ENCODE measurements around the gene MSL1. TPM values are rescaled to one million over a fixed set of nuclear protein-coding genes. Genes with fewer than 3 reads are reported as not detected.

The MSL1 gene
- polyA plus RNA-seq, 3 donors from 2014 or later, result 5.6 to 16.2 (median 11.1) TPM

DNA sequence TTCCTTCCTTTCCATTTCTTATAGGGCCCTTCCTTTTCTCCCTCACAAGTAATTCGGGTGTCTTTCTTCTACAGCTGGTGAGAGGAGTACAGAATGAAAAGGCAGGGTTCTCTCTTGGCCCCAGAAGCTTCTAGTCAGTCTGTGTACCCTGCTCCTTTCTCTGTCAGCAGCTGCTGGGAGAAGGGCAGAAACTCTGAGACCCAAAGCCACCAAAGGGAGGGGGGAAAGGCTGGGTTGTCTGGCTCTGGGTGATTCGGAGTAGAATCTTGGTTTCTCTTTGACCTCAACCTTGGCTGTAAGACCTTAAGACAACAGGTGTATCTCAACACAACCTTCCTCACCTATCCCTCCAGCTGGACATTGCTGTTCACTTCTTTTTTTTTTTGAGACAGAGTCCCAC is 18.1 kb upstream of the MSL1 start:
- Mint-ChIP-seq H3K27ac (peak overlapping the region in 3 of 6 donors; percentile 9 to 83 (median 64)), H3K9me3 (no peaks in the 10 kb centered on the region), H3K27me3 (ENCODE audit: low read depth in 3 of 3) (peaks cover 16 to 20% (median 17%) of the 10 kb centered on the region in 3 donors), H3K36me3 (no peaks in the 10 kb centered on the region), H3K4me3 (peak overlapping the region in 1 of 5 donors; percentile 35), H3K4me1 (peaks cover 84 to 86% of the 10 kb centered on the region in 2 donors)
- no peak for DNase-seq

DNA sequence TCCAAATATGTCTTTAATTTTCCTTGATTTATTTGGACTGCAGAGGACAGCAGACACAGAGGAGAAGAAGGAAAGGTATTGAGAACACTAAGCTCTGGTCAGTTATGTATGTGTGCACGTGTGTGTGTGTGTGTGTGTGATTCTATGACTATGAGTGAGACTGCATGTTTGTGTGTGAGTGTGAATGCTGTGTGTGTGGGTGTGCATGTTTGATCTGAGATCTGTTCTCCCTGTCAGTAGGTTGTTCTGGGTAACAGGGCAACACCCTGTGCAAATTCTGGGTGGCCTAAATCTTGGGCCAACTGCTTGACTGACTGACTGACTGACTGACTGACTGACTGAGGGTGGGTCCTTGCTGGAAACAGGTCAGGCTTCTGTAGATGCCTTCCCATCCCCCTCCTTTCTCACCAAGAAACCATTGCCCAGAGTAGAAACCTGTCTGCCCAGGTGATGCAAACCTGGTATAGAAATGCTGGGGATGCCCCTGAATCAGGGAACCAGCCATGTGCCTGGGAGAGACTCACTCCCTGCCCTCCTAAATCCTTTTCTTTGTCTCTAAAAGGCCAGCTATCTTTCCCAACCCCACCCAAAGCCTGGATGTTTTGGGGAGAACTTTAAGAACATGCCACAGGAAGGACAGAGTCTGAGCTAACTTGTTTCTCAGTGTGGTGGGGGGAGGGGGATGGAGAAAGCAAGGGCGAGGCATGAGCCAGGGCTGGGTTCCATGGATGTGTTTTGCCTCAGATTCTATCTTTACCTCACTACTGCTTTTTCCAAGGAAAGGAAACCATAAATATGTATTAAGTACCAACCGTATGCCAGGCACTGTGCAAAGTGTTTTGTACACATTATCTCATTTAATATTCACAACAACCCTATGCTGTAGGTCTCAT is 16.9 kb upstream of the MSL1 start:
- peak overlapping the region in 1 of 5 donors; percentile 28 for H3K4me3 Mint-ChIP-seq
- H3K4me1 Mint-ChIP-seq, result peaks cover 81 to 87% of the 10 kb centered on the region in 2 donors
- H3K27ac Mint-ChIP-seq, result peak overlapping the region; percentile 16 to 96 (median 54)
- no peak for DNase-seq
- peaks cover 9 to 11% (median 11%) of the 10 kb centered on the region in 3 donors for H3K27me3 Mint-ChIP-seq (ENCODE audit: low read depth in 3 of 3)
- H3K9me3 Mint-ChIP-seq, result no peaks in the 10 kb centered on the region
- H3K36me3 Mint-ChIP-seq, result no peaks in the 10 kb centered on the region

DNA sequence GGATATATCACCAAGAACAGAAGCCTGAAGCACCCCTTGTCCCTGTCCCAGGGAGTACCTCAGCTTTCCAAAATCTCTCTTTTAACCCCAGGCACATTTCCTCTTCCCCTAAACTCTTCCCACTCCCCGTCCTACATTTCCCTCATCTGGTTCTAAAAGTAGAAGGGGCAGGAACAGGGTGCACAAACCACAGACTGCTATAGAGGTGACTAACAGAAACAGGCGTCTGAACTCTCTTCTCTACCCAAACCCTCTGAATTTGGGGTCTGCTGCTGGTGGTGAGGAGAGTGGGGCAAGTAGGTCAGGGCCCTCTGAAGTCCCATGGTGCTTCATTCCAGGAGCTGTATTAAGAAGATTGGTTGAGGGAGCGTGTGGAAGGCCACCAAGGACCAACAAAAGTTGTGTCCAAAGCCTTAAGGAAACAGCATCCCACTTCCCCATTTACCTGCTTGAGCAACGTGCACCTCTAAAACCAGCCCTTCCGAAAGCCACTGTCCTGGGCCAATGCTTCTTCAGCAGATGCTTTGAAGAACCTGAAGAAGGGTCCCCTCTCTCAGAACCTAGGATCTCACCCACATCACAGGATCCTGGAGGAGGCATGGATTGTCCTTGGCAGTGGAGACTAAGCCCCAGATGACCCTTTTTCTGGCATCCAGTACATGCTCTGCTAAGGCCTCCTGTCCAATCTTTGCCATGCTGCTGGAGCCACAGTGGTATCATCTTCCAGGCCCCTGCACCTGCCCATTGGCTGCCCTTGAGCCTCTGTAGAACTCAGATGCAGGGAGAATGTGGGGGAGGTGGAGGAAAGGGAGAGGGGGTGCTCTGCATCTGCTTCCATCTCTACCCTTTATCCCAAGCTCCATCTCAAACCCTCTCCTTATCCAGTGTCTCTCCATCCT is 15.7 kb upstream of the MSL1 start:
- H3K9me3 Mint-ChIP-seq, result no peaks in the 10 kb centered on the region
- H3K27ac Mint-ChIP-seq, result peak overlapping the region; percentile 96 to 99 (median 98)
- peaks cover 81 to 87% of the 10 kb centered on the region in 2 donors for H3K4me1 Mint-ChIP-seq
- no peaks in the 10 kb centered on the region for H3K36me3 Mint-ChIP-seq
- no peak for DNase-seq
- peaks cover 7 to 11% (median 8%) of the 10 kb centered on the region in 3 donors for H3K27me3 Mint-ChIP-seq (ENCODE audit: low read depth in 3 of 3)
- peak overlapping the region in 3 of 5 donors; percentile 44 to 78 (median 78) for H3K4me3 Mint-ChIP-seq

DNA sequence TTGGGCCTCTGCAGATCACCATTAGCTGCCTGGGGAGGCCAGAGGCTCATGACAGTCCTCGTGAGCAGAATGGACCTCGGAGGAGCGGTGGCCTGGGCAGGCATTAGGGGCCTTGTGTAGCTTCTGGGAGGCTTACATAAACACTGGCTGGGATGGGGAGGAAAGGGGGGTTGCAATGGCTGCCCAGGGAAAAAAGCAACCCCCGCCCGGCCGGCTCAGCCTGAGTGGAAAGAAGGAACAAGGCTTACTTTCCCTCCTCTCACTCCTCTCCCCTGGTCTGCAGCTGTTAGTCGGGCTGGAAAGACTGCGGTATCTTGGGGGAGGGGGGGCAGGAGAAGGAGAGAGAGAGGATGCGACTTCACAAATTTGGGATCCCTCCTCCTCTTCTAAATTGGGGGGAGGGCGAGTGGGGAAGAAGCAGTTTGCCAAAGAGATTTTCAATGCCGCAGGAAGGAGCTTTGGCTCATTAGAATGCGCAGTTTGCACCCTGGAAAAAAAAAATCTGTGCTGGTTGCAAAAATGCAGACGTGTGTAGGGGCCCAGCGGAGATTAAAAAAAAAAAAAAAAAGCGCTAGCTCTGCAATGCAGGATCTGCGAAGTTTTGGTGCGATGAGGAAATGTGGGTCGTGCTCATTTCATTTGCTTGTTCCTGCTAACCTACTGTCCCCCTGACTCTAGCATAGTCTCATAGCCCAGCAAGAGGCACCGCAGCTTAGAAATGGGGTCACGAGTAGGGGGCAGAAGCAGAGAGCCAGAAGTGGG is 14.8 kb upstream of the MSL1 start:
- Mint-ChIP-seq H3K4me1 (peaks cover 84 to 89% of the 10 kb centered on the region in 2 donors), H3K36me3 (no peaks in the 10 kb centered on the region), H3K4me3 (peak overlapping the region; percentile 61 to 83 (median 78)), H3K27ac (peak overlapping the region; percentile 96 to 99 (median 98)), H3K27me3 (ENCODE audit: low read depth in 3 of 3) (peaks cover 11 to 14% (median 13%) of the 10 kb centered on the region in 3 donors), H3K9me3 (no peaks in the 10 kb centered on the region)
- peak; percentile 54 to 71 (median 62) for DNase-seq

DNA sequence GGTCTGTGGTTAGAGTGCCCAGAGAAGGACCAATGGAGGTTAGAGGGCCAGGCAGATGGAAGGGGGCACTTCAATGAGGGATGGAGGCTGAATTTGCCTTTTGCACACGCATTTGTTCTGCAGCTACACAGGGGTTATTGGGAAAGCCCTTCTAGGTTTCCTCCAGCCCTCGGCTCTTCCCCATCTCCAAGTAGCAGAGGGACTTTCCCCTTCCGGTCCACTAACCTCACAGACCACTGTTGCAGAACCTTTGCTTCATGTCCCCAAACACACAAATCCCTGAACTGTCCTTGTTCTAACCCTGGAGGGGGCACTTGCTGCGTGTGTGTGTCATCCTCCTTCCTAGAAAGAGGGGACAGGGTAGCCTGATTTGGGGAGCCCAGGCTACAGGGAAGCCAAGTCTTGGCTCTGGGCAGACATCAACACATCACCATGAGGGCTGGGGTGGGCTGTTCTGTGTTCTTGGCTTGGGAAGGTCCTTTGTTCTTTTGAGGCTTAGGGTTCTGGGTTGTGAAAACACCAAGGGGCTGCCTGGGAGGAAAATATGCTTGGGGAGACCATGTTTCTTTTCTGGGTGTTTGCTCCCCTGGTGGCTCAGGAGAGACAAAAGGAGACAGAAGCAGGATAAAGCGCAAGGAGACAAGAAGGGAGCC is 14.1 kb upstream of the MSL1 start:
- Mint-ChIP-seq H3K9me3 (no peaks in the 10 kb centered on the region), H3K27ac (peak overlapping the region; percentile 96 to 99 (median 98)), H3K36me3 (no peaks in the 10 kb centered on the region), H3K27me3 (ENCODE audit: low read depth in 3 of 3) (peaks cover 13 to 14% (median 14%) of the 10 kb centered on the region in 3 donors), H3K4me1 (peaks cover 91 to 95% of the 10 kb centered on the region in 2 donors), H3K4me3 (peak overlapping the region; percentile 61 to 83 (median 78))
- peak in 1 of 3 donors; percentile 42 for DNase-seq

DNA sequence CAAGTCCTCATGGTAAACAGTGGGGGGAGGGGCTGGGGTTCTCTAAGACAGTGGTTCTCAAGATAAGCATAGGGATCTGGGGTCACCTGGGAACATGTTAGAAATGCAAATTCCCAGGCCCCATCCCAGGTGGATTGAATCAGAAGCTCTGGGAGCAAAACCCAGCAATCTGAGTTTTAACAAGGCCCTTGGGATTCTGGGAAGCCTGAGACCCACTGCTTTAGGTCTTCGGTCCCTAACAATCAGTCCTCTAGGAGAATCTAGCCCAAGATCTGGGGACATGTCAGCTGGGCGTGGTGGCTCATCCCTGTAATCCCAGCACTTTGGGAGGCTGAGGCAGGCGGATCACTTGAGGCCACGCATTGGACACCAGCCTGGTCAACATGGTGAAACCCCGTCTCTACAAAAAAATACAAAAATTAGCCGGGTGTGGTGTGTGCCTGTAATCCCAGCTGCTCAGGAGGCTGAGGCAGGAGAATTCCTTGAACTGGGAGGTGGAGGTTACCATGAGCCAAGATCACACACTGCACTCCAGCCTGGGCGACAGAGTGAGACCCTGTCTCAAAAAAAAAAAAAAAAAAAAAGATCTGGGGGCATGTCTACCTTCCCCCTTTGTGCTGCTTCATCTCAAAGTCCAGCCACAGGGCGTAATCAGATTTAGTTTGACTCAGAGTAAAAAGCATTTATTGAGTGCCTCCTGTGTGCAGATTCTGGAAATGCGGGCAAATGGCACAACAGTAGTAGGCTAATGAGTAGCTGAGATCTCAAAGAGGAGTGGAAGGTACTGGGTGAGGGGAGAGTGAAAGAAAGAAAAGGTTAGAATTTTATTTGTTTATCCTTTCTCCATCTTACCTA is 12.6 kb upstream of the MSL1 start:
- H3K36me3 Mint-ChIP-seq, result no peaks in the 10 kb centered on the region
- H3K4me3 Mint-ChIP-seq, result peak overlapping the region in 4 of 5 donors; percentile 34 to 47 (median 40)
- no peak for DNase-seq
- peaks cover 14 to 17% (median 16%) of the 10 kb centered on the region in 3 donors for H3K27me3 Mint-ChIP-seq (ENCODE audit: low read depth in 3 of 3)
- H3K9me3 Mint-ChIP-seq, result no peaks in the 10 kb centered on the region
- peak overlapping the region; percentile 86 to 99 (median 97) for H3K27ac Mint-ChIP-seq
- peaks cover 95 to 96% of the 10 kb centered on the region in 2 donors for H3K4me1 Mint-ChIP-seq

DNA sequence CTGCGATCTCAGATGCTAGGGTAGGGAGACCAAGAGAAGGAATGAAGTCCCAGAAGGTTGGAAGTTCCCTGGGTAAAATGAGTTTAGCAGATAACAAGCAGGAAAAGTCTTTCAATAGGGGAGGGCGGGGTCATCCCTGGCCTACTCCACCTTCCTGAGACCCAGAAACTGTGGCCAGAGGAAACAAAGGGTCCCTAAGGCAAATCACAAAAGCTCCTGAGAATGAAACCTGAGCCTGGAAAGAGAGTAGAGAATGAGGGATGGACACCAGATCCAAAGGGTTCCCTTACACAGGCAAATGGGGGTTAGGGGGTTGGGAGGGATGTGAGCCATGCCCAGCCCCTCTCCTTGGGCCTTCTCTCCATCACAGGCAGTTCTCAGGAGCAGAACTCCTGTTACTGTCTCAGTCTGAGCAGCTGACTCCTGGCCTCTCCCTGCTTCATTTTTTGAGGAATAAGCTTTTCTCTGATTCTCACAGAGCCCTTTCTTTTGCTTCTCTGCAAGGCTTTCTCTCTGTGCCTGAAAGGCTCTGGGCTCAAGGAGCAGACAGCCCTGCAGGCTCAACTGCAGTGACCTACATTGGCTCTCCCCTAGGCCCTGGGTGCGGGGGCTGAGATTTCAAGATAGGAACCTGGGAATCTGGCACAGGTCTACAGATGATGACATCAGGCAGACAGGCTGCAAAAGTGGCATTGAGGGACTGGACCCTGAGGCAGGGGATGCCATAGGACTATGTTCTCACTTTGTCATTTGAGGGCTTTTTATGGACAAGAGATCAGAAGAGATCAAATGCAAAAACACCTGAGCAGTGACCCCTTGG is 11.5 kb upstream of the MSL1 start:
- H3K9me3 Mint-ChIP-seq, result no peaks in the 10 kb centered on the region
- H3K4me3 Mint-ChIP-seq, result peak overlapping the region in 4 of 5 donors; percentile 26 to 75 (median 53)
- H3K4me1 Mint-ChIP-seq, result peaks cover 85 to 86% of the 10 kb centered on the region in 2 donors
- no peak for DNase-seq
- H3K27me3 Mint-ChIP-seq (ENCODE audit: low read depth in 3 of 3), result peaks cover 13 to 17% (median 14%) of the 10 kb centered on the region in 3 donors
- H3K27ac Mint-ChIP-seq, result peak overlapping the region; percentile 65 to 99 (median 94)
- H3K36me3 Mint-ChIP-seq, result no peaks in the 10 kb centered on the region

DNA sequence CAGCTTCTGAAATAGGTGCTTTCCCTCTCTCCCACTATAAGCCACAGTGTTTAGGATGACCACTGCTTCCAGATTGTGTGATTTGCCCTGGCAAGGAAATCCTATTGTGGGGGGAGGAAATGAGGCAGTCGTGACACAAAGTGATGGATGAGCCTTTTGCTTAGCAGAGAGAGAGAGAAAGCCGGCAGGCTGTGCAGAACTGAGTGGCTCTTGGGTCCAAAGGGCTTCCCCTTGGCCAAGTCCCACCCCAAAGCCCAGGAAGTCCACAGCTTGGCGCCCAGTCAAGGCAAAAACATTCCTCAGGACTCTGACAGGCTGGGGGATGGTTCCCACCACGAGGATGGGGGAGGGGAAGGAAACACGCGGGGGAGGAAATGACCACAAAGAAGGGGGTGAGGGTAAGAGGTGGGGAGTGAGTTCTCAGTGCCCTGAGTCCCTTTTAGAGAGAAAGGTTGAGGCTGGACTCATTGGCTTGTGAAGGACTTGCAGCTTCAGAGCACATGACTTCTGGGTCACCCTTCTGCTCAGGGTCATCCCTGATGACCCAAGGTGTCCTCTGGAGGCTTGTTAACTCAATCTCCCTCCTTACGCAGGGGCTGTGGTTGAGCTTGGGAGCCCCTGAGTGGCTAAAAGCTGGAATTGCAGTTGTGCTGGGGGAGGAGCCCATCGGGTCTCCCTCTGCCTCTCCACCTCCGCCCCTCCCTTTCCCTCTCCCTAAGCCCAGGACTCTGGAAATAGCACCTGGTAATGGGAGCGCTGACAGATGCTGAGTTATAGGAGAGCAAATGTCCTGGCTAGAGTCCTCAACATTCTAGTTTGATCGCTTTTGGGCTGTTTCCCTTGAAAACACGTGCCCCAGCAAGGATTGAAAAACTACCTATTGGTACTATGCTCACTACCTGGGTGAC is 10.3 kb upstream of the MSL1 start:
- H3K4me1 Mint-ChIP-seq, result peaks cover 73% of the 10 kb centered on the region in 2 donors
- peaks cover 13 to 21% (median 14%) of the 10 kb centered on the region in 3 donors for H3K27me3 Mint-ChIP-seq (ENCODE audit: low read depth in 3 of 3)
- peak overlapping the region; percentile 65 to 99 (median 94) for H3K27ac Mint-ChIP-seq
- no peaks in the 10 kb centered on the region for H3K36me3 Mint-ChIP-seq
- H3K9me3 Mint-ChIP-seq, result no peaks in the 10 kb centered on the region
- peak overlapping the region; percentile 65 to 77 (median 73) for H3K4me3 Mint-ChIP-seq
- peak; percentile 67 to 73 (median 71) for DNase-seq

DNA sequence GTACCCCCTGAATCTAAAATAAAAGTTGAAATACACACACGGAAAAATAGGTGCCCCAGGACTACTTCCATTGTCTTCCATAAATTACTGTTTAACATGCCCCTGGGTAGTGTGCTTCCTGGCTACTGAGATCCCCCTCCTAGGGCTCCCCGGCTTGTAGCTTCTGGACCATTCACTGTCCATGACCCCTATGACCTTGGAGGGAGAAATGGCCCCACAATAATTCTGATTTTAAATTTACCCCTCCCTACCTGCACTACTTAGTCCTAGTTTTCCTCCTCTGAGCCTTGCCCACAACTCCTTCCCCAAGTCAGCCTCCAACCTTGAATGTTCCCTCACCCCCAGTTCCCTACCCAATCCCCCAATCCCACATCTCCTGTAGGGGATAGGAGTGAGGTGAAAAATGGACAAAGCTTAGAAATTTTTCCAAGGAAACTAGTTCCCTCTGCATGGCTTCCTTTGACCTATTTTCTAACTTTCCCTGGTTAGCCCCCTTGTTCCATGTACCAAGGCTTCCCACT is 9.5 kb upstream of the MSL1 start:
- Mint-ChIP-seq H3K36me3 (no peaks in the 10 kb centered on the region), H3K27ac (peak overlapping the region; percentile 65 to 96 (median 90))

DNA sequence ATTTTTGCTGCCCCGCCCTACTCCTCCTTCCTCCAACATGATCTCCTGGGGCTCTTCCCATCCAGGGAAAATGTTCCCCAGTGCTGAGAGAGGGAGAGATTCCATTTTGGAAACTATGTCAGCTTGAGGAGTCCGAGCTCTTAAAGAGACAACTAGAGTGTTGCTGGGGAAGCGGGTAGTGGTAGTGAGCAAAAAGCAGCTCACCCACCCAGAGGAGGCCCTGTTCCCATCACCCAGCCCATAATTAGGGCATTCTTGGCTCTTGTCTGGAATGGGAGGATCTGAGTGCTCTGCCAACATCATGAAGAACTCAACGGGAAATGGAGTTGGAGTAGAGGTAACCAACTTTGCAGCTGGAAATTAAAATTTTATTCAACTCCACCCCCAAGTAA is 9.1 kb upstream of the MSL1 start:
- Mint-ChIP-seq H3K36me3 (no peaks in the 10 kb centered on the region), H3K4me1 (peaks cover 60 to 61% of the 10 kb centered on the region in 2 donors), H3K4me3 (peak overlapping the region in 4 of 5 donors; percentile 81 to 91 (median 86)), H3K9me3 (no peaks in the 10 kb centered on the region), H3K27ac (peak overlapping the region; percentile 71 to 96 (median 90)), H3K27me3 (ENCODE audit: low read depth in 3 of 3) (peaks cover 8 to 21% (median 13%) of the 10 kb centered on the region in 3 donors)
- DNase-seq, result no peak

More for the DNA sequence above, 9.5 kb upstream of the MSL1 start:
- Mint-ChIP-seq H3K9me3 (no peaks in the 10 kb centered on the region), H3K27me3 (ENCODE audit: low read depth in 3 of 3) (peaks cover 10 to 21% (median 13%) of the 10 kb centered on the region in 3 donors), H3K4me1 (peaks cover 65 to 66% of the 10 kb centered on the region in 2 donors), H3K4me3 (peak overlapping the region in 3 of 5 donors; percentile 2 to 75 (median 73))
- DNase-seq, result no peak
